ENCODE results near the gene INO80.

The INO80 gene

DNA sequence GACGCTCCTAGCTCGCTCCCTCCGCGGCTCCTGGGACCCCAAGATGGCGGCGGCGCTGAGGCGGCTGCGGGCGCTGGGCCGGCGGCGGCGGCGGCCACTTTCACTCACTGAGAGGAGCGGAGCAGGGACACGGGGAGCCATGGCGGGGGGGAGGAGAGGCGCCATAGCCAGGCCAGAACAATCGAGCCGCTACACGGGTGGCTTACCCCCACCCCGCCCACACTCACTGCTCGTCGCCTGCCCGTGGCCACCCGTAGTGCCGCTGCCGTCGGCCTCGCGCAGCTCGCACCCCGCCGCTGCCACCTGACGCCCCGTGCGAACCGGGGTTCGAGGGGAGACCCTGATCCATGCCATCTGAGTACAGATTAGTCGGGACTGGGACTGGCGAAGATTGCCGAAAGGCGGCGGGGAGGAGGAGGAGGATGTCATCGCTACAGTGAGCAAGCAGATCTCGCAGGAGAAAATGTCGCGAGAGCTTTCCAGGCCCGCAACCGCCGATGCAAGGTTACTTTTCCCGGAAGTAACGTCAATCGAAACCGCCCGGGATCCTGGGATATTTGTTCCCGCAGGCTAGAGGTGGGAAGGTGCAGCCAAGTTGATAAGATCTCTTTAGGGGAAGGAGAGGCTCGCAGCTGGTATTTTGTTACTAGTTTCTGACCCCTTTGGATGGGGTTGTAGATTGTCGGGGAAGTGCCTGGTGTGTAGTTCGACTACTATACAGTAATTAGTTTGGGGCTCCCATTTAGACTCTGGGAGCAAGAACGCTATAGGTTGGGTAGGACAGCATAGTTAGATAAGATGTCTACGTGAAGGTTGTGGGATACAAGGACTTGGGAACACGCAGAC is at the start of gene INO80:
INO80 (minus strand) TSS at position 165 of the 846 bp plus-strand sequence. CDS start 19,970 bp downstream, outside the sequence.
- peak within 1 kb of the TSS; percentile 91 for H3K4me3 ChIP-seq (ENCODE audit: low read length)
- H3K9ac ChIP-seq (ENCODE audit: low read length): peak within 1 kb of the TSS; percentile 96
- H3K9me3 ChIP-seq (ENCODE audit: insufficient read depth, low read length): no peaks in the 10 kb centered on the region
- TF ChIP-seq, protein P1, sequence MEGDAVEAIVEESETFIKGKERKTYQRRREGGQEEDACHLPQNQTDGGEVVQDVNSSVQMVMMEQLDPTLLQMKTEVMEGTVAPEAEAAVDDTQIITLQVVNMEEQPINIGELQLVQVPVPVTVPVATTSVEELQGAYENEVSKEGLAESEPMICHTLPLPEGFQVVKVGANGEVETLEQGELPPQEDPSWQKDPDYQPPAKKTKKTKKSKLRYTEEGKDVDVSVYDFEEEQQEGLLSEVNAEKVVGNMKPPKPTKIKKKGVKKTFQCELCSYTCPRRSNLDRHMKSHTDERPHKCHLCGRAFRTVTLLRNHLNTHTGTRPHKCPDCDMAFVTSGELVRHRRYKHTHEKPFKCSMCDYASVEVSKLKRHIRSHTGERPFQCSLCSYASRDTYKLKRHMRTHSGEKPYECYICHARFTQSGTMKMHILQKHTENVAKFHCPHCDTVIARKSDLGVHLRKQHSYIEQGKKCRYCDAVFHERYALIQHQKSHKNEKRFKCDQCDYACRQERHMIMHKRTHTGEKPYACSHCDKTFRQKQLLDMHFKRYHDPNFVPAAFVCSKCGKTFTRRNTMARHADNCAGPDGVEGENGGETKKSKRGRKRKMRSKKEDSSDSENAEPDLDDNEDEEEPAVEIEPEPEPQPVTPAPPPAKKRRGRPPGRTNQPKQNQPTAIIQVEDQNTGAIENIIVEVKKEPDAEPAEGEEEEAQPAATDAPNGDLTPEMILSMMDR (IDR thresholded peaks at IDR 0.05; ENCODE audit: low read depth, low read length): no peak
- TF ChIP-seq EZH2phosphoT487 (IDR thresholded peaks at IDR 0.05; ENCODE audit: low read depth): no peak
- peaks cover 51% of the 10 kb centered on the region for H3K79me2 ChIP-seq (ENCODE audit: low read length)
- peak within 1 kb of the TSS; percentile 86 for H3K27ac ChIP-seq (ENCODE audit: low read length)
- peaks cover 8% of the 10 kb centered on the region for H3K4me1 ChIP-seq (ENCODE audit: low read length)
- peak within 1 kb of the TSS; percentile 91 for H2AFZ ChIP-seq (ENCODE audit: low read depth, low read length)
- H4K20me1 ChIP-seq (ENCODE audit: insufficient read depth, low read length): no peaks in the 10 kb centered on the region
- peak within 1 kb of the TSS; percentile 86 for H3K4me2 ChIP-seq (ENCODE audit: low read length)
- peaks cover 9% of the 10 kb centered on the region for H3K36me3 ChIP-seq (replicated peaks; ENCODE audit: low read depth, low read length)
- H3K27me3 ChIP-seq (ENCODE audit: low read depth, low read length): no peaks in the 10 kb centered on the region

GRCh38 chr15:41161736-41162135 is 45.7 kb upstream of the INO80 start:
- Histone ChIP-seq H3K9me3 (ENCODE audit: insufficient read depth, low read length) (no peaks in the 10 kb centered on the region), H2AFZ (ENCODE audit: low read depth, low read length) (no peak overlapping the region), H3K79me2 (ENCODE audit: low read length) (no peaks in the 10 kb centered on the region), H3K27ac (ENCODE audit: low read length) (no peak overlapping the region), H4K20me1 (ENCODE audit: insufficient read depth, low read length) (no peaks in the 10 kb centered on the region), H3K4me1 (ENCODE audit: low read length) (no peaks in the 10 kb centered on the region), H3K4me3 (ENCODE audit: low read length) (no peak overlapping the region), H3K27me3 (ENCODE audit: low read depth, low read length) (no peaks in the 10 kb centered on the region), H3K9ac (ENCODE audit: low read length) (no peak overlapping the region), H3K36me3 (replicated peaks; ENCODE audit: low read depth, low read length) (no peaks in the 10 kb centered on the region), H3K4me2 (ENCODE audit: low read length) (no peak overlapping the region)
- TF ChIP-seq, protein P1 (IDR thresholded peaks at IDR 0.05; ENCODE audit: low read depth, low read length): no peak
- no peak for TF ChIP-seq EZH2phosphoT487 (IDR thresholded peaks at IDR 0.05; ENCODE audit: low read depth)

GRCh38 chr15:41161336-41161735 is 45.3 kb upstream of the INO80 start:
- H3K4me1 ChIP-seq (ENCODE audit: low read length): no peaks in the 10 kb centered on the region
- no peak overlapping the region for H3K9ac ChIP-seq (ENCODE audit: low read length)
- H3K9me3 ChIP-seq (ENCODE audit: insufficient read depth, low read length): no peaks in the 10 kb centered on the region
- no peak overlapping the region for H2AFZ ChIP-seq (ENCODE audit: low read depth, low read length)
- H3K79me2 ChIP-seq (ENCODE audit: low read length): no peaks in the 10 kb centered on the region
- no peaks in the 10 kb centered on the region for H4K20me1 ChIP-seq (ENCODE audit: insufficient read depth, low read length)
- no peak overlapping the region for H3K4me2 ChIP-seq (ENCODE audit: low read length)
- no peaks in the 10 kb centered on the region for H3K27me3 ChIP-seq (ENCODE audit: low read depth, low read length)
- no peaks in the 10 kb centered on the region for H3K36me3 ChIP-seq (replicated peaks; ENCODE audit: low read depth, low read length)
- TF ChIP-seq, protein P1 (IDR thresholded peaks at IDR 0.05; ENCODE audit: low read depth, low read length): no peak
- TF ChIP-seq EZH2phosphoT487 (IDR thresholded peaks at IDR 0.05; ENCODE audit: low read depth): no peak
- H3K4me3 ChIP-seq (ENCODE audit: low read length): no peak overlapping the region
- H3K27ac ChIP-seq (ENCODE audit: low read length): no peak overlapping the region

DNA sequence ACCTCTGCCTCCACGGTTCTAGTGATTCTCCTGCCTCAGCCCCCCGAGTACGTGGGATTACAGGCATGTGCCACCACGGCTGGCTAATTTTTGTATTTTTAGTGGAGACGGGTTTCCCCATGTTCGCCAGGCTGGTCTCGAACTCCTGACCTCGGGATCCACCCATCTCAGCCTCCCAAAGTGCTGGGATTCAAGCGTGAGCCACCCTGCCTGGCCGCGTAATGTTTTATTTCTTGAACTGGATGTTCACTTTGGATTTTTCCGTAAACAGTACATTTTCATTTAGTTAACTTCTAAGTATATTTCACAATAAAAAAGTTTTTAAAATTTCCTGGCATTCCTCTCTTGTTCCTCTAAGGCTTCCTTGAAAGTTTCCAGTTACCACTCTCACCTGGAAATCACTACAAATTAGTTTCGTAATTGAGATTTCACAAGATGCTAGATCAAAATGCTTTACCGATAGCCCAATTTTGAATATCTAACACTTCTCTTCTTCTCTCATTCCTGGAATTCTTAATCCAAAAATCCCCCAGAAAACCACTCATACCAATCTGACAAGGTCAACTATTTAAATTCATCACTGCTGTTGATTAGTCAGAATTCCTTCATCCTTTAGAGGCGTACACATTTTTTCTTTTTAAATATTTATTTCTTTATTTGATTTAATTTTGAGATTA is 44.7 kb upstream of the INO80 start:
- Histone ChIP-seq H3K27ac (ENCODE audit: low read length) (no peak overlapping the region), H3K27me3 (ENCODE audit: low read depth, low read length) (no peaks in the 10 kb centered on the region), H3K4me2 (ENCODE audit: low read length) (no peak overlapping the region)

More for the DNA sequence above, 44.7 kb upstream of the INO80 start:
- Histone ChIP-seq H3K4me3 (ENCODE audit: low read length) (no peak overlapping the region), H3K36me3 (replicated peaks; ENCODE audit: low read depth, low read length) (no peaks in the 10 kb centered on the region), H3K9me3 (ENCODE audit: insufficient read depth, low read length) (no peaks in the 10 kb centered on the region), H3K79me2 (ENCODE audit: low read length) (no peaks in the 10 kb centered on the region), H4K20me1 (ENCODE audit: insufficient read depth, low read length) (no peaks in the 10 kb centered on the region), H3K4me1 (ENCODE audit: low read length) (no peaks in the 10 kb centered on the region), H2AFZ (ENCODE audit: low read depth, low read length) (no peak overlapping the region), H3K9ac (ENCODE audit: low read length) (no peak overlapping the region)
- TF ChIP-seq EZH2phosphoT487 (IDR thresholded peaks at IDR 0.05; ENCODE audit: low read depth): no peak
- TF ChIP-seq, protein P1 (IDR thresholded peaks at IDR 0.05; ENCODE audit: low read depth, low read length): no peak
